H1 (cell line): ENCODE data around the gene TIMM21. TPM values are rescaled to one million over a fixed set of nuclear protein-coding genes. Genes with fewer than 3 reads are reported as not detected.

ENCODE experiments used
- CTCF ChIA-PET: fragments of 300-600 bp; sonication (Branson Sonifier 250); formaldehyde crosslinking; loops from one replicate; lab custom pipeline; 2021; ENCODE audit not compliant: partially characterized antibody; lab: Charles Lee
- POLR2A ChIA-PET: fragments of 300-600 bp; sonication (Branson Sonifier 250); formaldehyde crosslinking; loops from one replicate; lab custom pipeline; 2021; ENCODE audit warnings: inconsistent platforms; ENCODE audit not compliant: partially characterized antibody; lab: Charles Lee
- DNase-seq, 2 experiments: peaks; one replicate each; pipeline versions ENCODE4 v3.0.0 to v3.0.0-alpha.2; 2010 to 2022; ENCODE audit warnings: low spot score in 2 of 2, low read depth in 1 of 2, mixed read lengths in 1 of 2
- FAIRE-seq: peaks from 2 replicates; lab custom pipeline; 2011; peaks lifted over from hg19 to GRCh38; lab: Jason Lieb, UNC
- H2AFZ ChIP-seq: 2 replicates; pipeline ENCODE4 v1.8.1; 2012; ENCODE audit warnings: low read length, inconsistent platforms
- H2AK5ac ChIP-seq: 2 replicates; pipeline ENCODE4 v1.6.1; 2013; ENCODE audit warnings: low read depth, low read length
- H2BK120ac ChIP-seq: replicated peaks from 2 replicates; pipeline ENCODE3; 2013; ENCODE audit warnings: low read depth, low read length, inconsistent platforms
- H2BK12ac ChIP-seq: 2 replicates; pipeline ENCODE4 v1.6.1; 2013; ENCODE audit warnings: low read depth, low read length
- H2BK15ac ChIP-seq: 2 replicates; pipeline ENCODE4 v1.6.1; 2013; ENCODE audit warnings: low read length
- H2BK20ac ChIP-seq: 2 replicates; pipeline ENCODE4 v1.6.1; 2013; ENCODE audit warnings: low read length
- H2BK5ac ChIP-seq: 2 replicates; pipeline ENCODE4 v1.6.1; 2013; ENCODE audit warnings: low read depth, low read length
- H3K14ac ChIP-seq: 2 replicates; pipeline ENCODE4 v1.6.1; 2013; ENCODE audit warnings: inconsistent platforms; ENCODE audit not compliant: insufficient read length
- H3K18ac ChIP-seq: 2 replicates; pipeline ENCODE4 v1.6.1; 2013; ENCODE audit warnings: low read length; ENCODE audit errors: extremely low read depth
- H3K23ac ChIP-seq: 2 replicates; pipeline ENCODE4 v1.6.1; 2013; ENCODE audit warnings: inconsistent platforms; ENCODE audit not compliant: insufficient read length
- H3K23me2 ChIP-seq: 2 replicates; pipeline ENCODE4 v1.6.1; 2013; ENCODE audit warnings: low read depth, low read length
- H3K27ac ChIP-seq: 2 replicates; pipeline ENCODE4 v1.6.1; 2011; ENCODE audit warnings: low read depth, low read length, inconsistent platforms
- H3K27me3 ChIP-seq, 4 experiments: replicated peaks in 1 of 4; 1 replicate in 1 of 4; 2 replicates in 3 of 4; pipeline versions ENCODE4 v1.6.1 to v1.8.1; 2011 to 2013; ENCODE audit warnings: low read length in 3 of 4, mild to moderate bottlenecking in 3 of 4, inconsistent platforms in 2 of 4, mixed read lengths in 2 of 4, moderate library complexity in 1 of 4; ENCODE audit not compliant: control insufficient read depth in 3 of 4, insufficient read depth in 3 of 4; ENCODE audit errors: extremely low read depth in 1 of 4
- H3K36me3 ChIP-seq, 4 experiments: 2 replicates each; pipeline versions ENCODE4 v1.6.1 to v1.8.1; 2011 to 2013; ENCODE audit warnings: mild to moderate bottlenecking in 4 of 4, low read length in 3 of 4, moderate library complexity in 2 of 4, control low read depth in 1 of 4, inconsistent platforms in 1 of 4; ENCODE audit not compliant: insufficient read depth in 4 of 4, control insufficient read depth in 2 of 4
- H3K4ac ChIP-seq: replicated peaks from 2 replicates; pipeline ENCODE3; 2013; ENCODE audit warnings: low read length, low read depth, mixed read lengths, inconsistent platforms; ENCODE audit not compliant: insufficient read length
- H3K4me1 ChIP-seq, 4 experiments: replicated peaks in 1 of 4; 1 replicate in 1 of 4; 2 replicates in 3 of 4; pipeline versions ENCODE4 v1.6.1 to v1.8.1; 2011 to 2013; ENCODE audit warnings: low read length in 3 of 4, inconsistent platforms in 2 of 4, mixed read lengths in 1 of 4; ENCODE audit not compliant: insufficient read depth in 4 of 4, control insufficient read depth in 3 of 4
- H3K4me2 ChIP-seq, 2 experiments: 2 replicates each; pipeline versions ENCODE4 v1.6.1 to v1.8.1; 2011 to 2013; ENCODE audit warnings: low read depth in 2 of 2, low read length in 2 of 2, control low read depth in 1 of 2, inconsistent platforms in 1 of 2, mild to moderate bottlenecking in 1 of 2; ENCODE audit not compliant: insufficient read depth in 1 of 2
- H3K4me3 ChIP-seq, 4 experiments: fragments of 200-600, 300-600 bp in 1 of 4; sonication (generic), shearing (Covaris generic), sonication (Bioruptor Twin) in 1 of 4; 2 replicates each; pipeline versions ENCODE4 v1.5.1 to v1.8.1; 2011 to 2016; ENCODE audit warnings: low read length in 4 of 4, low read depth in 3 of 4, control low read depth in 2 of 4, inconsistent platforms in 2 of 4, mild to moderate bottlenecking in 2 of 4, mixed read lengths in 1 of 4, moderate library complexity in 1 of 4; ENCODE audit not compliant: insufficient read depth in 2 of 4; ENCODE audit errors: extremely low read depth in 1 of 4
- H3K56ac ChIP-seq: replicated peaks from 2 replicates; pipeline ENCODE3; 2013; ENCODE audit warnings: low read depth, mild to moderate bottlenecking, mixed read lengths, low read length, inconsistent platforms; ENCODE audit not compliant: insufficient read length
- H3K79me1 ChIP-seq: 2 replicates; pipeline ENCODE4 v1.6.1; 2013; ENCODE audit warnings: low read depth, low read length, control low read depth
- H3K79me2 ChIP-seq, 2 experiments: 2 replicates each; pipeline versions ENCODE4 v1.6.1 to v1.8.1; 2012 to 2013; ENCODE audit warnings: low read length in 2 of 2, mild to moderate bottlenecking in 2 of 2, inconsistent platforms in 1 of 2; ENCODE audit not compliant: insufficient read depth in 2 of 2, control insufficient read depth in 1 of 2
- H3K9ac ChIP-seq, 4 experiments: replicated peaks in 1 of 4; 1 replicate in 1 of 4; 2 replicates in 3 of 4; pipeline versions ENCODE4 v1.6.1 to v1.8.1; 2011 to 2013; ENCODE audit warnings: low read depth in 3 of 4, low read length in 3 of 4, control low read depth in 2 of 4, mild to moderate bottlenecking in 2 of 4, moderate library complexity in 2 of 4, inconsistent platforms in 1 of 4; ENCODE audit errors: extremely low read depth in 1 of 4
- H3K9me3 ChIP-seq, 2 experiments: 2 replicates each; pipeline versions ENCODE4 v1.6.1 to v1.8.1; 2012 to 2013; ENCODE audit warnings: mild to moderate bottlenecking in 2 of 2, moderate library complexity in 2 of 2, control low read depth in 1 of 2, inconsistent platforms in 1 of 2, low read depth in 1 of 2, low read length in 1 of 2, mixed read lengths in 1 of 2; ENCODE audit not compliant: insufficient read depth in 2 of 2
- H4K20me1 ChIP-seq, 2 experiments: replicated peaks in 1 of 2; 2 replicates each; pipeline versions ENCODE3 to v1.8.1; 2011 to 2013; ENCODE audit warnings: inconsistent platforms in 2 of 2, low read length in 2 of 2, mild to moderate bottlenecking in 1 of 2; ENCODE audit not compliant: insufficient read depth in 2 of 2, control insufficient read depth in 1 of 2
- H4K5ac ChIP-seq: 2 replicates; pipeline ENCODE4 v1.6.1; 2013; ENCODE audit warnings: low read length, low read depth, mixed read lengths, inconsistent platforms; ENCODE audit not compliant: insufficient read length
- H4K8ac ChIP-seq: 2 replicates; pipeline ENCODE4 v1.8.0; 2013; ENCODE audit warnings: mild to moderate bottlenecking, moderate library complexity, low read length, inconsistent platforms; ENCODE audit not compliant: insufficient read depth; ENCODE audit errors: extremely low read depth
- H4K91ac ChIP-seq: replicated peaks from 2 replicates; pipeline ENCODE3; 2013; ENCODE audit warnings: low read length, mixed read lengths, inconsistent platforms; ENCODE audit not compliant: insufficient read length
- JUND ChIP-seq: IDR thresholded peaks from 2 replicates; pipeline ENCODE4 v1.6.1; 2011; ENCODE audit warnings: mild to moderate bottlenecking, improper control_type of control experiment, low read length
- POLR2AphosphoS5 ChIP-seq: IDR thresholded peaks from 2 replicates; pipeline ENCODE4 v1.6.1; 2011; ENCODE audit warnings: low read depth, low read length
- POU5F1 ChIP-seq: IDR thresholded peaks from 2 replicates; pipeline ENCODE4 v1.6.1; 2011; ENCODE audit warnings: low read depth, mild to moderate bottlenecking, low read length, moderate library complexity
- SP4 ChIP-seq: IDR thresholded peaks from 2 replicates; pipeline ENCODE4 v1.6.1; 2012; ENCODE audit warnings: low read length, inconsistent platforms
- WGBS, 2 experiments: shearing (Covaris generic) in 1 of 2; methylation state at CpG; one replicate each; pipeline versions ENCODE4 v1.1.6 to v1.1.7; 2013 to 2015; ENCODE audit warnings: low lambda C conversion rate in 2 of 2, mixed read lengths in 2 of 2, inconsistent platforms in 1 of 2, low coverage in 1 of 2, missing lambda C conversion rate in 1 of 2; ENCODE audit not compliant: insufficient replicate concordance in 2 of 2, insufficient coverage in 1 of 2, insufficient read length in 1 of 2; ENCODE audit errors: extremely low coverage in 1 of 2, missing lambda C conversion rate in 1 of 2; 5-methylcytosine and 5-hydroxymethylcytosine counted together
- polyA plus RNA-seq, 7 experiments: library from polyadenylated mRNA; depleted of rRNA in 3 of 7; stranded (reverse) in 5 of 7; unstranded in 2 of 7; fragments of >200 nt in 5 of 7; fragments of 200-250 nt in 2 of 7; gene quantifications; 1 replicate in 5 of 7; 2 replicates in 1 of 7; 4 replicates in 1 of 7; pipeline versions ENCODE4 v1.2.1 to v1.2.3, GENCODE V29; 2011 to 2013; ENCODE audit warnings: missing spikeins in 2 of 7, mixed read lengths in 2 of 7
- total RNA-seq: library from RNA; stranded (reverse); fragmentation: NEBNext Ultra II Directional; extraction: Animal tissue kit (Norgen Biotek cat#: 25700); gene quantifications from 2 replicates; pipeline ENCODE4 v1.2.1, GENCODE V29; 2021
- TF ChIP-seq, protein P1 (sequence below): IDR thresholded peaks from 2 replicates; pipeline ENCODE4 v1.6.1; 2012; ENCODE audit warnings: low read length, inconsistent platforms

The TIMM21 gene
- total and polyA plus RNA-seq, 2 of the 8 experiments (the other 6 are each of a cell fraction or from before 2014, with no cell fraction given): 27.9 to 43.8 TPM

DNA sequence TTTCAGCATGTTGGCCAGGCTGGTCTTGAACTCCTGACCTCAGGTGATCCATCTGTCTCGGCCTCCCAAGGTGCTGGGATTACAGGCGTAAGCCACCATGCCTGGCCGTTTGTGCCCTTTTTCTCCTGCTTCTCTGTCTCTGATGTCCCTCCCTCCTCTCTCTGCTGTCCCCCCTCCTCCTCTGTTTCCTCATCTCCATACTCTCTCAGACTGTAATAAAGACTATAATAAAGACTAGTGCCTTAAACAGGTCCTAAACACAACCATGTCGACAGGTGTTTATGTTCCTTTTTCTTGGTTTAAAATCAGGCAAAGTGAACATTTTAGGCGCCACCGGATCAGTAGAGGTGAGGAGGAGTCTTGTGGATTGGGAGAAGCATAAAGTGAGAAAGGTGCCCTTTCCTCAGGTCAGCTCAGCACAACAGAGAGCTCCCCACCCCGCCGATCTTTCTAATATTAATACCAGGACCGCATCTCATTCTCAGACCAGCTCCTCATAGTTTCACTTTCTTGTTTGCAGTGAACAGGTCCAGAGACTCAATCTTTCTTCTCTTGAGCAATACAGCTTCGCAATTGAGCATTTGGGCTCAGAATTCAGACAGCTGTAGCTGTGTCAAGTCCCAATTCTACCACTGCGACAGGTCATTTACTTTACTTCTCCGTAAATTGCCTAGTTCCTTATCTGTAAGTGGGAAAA lies 23.7 kb downstream of the TIMM21 start:
- Histone ChIP-seq H4K20me1 (no peaks in the 10 kb centered on the region), H3K23ac (no peak overlapping the region), H2BK12ac (no peak overlapping the region), H3K36me3 (no peaks in the 10 kb centered on the region), H3K79me1 (no peaks in the 10 kb centered on the region), H3K4me2 (no peak overlapping the region), H4K5ac (no peak overlapping the region), H3K27me3 (no peaks in the 10 kb centered on the region), H2BK5ac (no peak overlapping the region), H4K91ac (no peak overlapping the region), H3K9ac (no peak overlapping the region), H3K56ac (no peak overlapping the region), H2AK5ac (no peak overlapping the region), H3K9me3 (no peaks in the 10 kb centered on the region)
- no peak for DNase-seq
- no peak for FAIRE-seq
- TF ChIP-seq SP4 (no peak), POLR2AphosphoS5 (no peak), JUND (no peak), POU5F1 (no peak)
- TF ChIP-seq, protein P1, sequence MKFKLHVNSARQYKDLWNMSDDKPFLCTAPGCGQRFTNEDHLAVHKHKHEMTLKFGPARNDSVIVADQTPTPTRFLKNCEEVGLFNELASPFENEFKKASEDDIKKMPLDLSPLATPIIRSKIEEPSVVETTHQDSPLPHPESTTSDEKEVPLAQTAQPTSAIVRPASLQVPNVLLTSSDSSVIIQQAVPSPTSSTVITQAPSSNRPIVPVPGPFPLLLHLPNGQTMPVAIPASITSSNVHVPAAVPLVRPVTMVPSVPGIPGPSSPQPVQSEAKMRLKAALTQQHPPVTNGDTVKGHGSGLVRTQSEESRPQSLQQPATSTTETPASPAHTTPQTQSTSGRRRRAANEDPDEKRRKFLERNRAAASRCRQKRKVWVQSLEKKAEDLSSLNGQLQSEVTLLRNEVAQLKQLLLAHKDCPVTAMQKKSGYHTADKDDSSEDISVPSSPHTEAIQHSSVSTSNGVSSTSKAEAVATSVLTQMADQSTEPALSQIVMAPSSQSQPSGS: no peak
- TF ChIP-seq, all 59 proteins: peak for 0
- no peak overlapping the region for H3K4ac ChIP-seq
- H3K14ac ChIP-seq: no peak overlapping the region
- H3K4me3 ChIP-seq: no peak overlapping the region
- H2BK120ac ChIP-seq: no peak overlapping the region
- no peak overlapping the region for H3K27ac ChIP-seq
- CTCF ChIA-PET: interaction anchor here (0.6 to 1.3 kb wide), 5 partner anchors 10 to 485 kb away, joined by 3 to 5 read pairs (median 3); no protein-coding TSS in a partner anchor
- no peaks in the 10 kb centered on the region for H3K23me2 ChIP-seq
- no peaks in the 10 kb centered on the region for H3K4me1 ChIP-seq
- no peak overlapping the region for H2BK15ac ChIP-seq
- no peaks in the 10 kb centered on the region for H3K79me2 ChIP-seq
- H4K8ac ChIP-seq: no peak overlapping the region
- POLR2A ChIA-PET: interaction anchor here (2.1 kb wide), 1 partner anchor 10 kb away, joined by 8 read pairs; no protein-coding TSS in a partner anchor
- no peak overlapping the region for H2BK20ac ChIP-seq
- no peak overlapping the region for H3K18ac ChIP-seq
- no peak overlapping the region; the same call in 1 of the 2 replicates for H2AFZ ChIP-seq
- WGBS, 2 experiments: 90% methylated on average over 12 of the region's 12 CpGs; no CpG with 5 or more reads in 1 of the 2 experiments
